Stimulated activated CD4-positive, alpha-beta T cell treated with anti-CD3 and anti-CD28 coated beads, Interleukin-15, amount 100 ng/mL, for 1 hour (primary cell): ENCODE results near the gene LGALS4.
"Not testable (repeated sequence)": the region's sequence is repeated elsewhere in the genome, so short reads cannot be mapped to it uniquely, and the experiment has no call there.

Source experiments
- DNase-seq, 2 donors: peaks; one replicate each; pipeline ENCODE4 v3.0.0-alpha.2; 2020; ENCODE audit warnings: low read depth in 1 of 2, low spot score in 1 of 2

LGALS4 gene

DNA sequence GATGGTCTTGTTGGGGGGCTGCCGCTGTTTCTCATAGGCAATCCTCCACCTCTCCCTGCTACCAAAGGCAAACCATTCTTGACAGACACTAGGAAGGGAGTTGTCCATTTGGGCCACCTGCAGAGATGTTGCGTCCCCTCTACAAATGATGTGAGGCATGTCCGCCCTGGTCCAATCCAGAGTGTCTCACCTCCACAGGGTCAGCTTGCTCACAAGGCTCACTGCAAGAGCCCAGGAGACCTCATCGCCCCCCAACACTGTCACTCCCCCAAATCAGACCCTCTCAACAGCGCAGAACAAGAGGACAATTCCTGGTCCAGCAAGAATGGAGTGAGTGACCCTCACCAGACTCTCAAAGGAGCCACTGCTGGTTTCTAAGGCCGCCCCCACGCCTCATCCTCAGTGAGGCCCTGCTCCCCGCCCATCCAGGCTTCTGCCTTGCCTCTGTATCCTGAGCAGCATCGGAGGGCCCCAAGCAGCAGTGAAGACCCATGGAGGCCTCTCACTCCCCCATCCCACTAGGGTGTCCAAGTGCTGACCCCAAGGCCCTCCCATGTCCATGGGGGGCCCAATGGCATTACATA lies 30.5 kb upstream of the LGALS4 start:
- no peak for DNase-seq

DNA sequence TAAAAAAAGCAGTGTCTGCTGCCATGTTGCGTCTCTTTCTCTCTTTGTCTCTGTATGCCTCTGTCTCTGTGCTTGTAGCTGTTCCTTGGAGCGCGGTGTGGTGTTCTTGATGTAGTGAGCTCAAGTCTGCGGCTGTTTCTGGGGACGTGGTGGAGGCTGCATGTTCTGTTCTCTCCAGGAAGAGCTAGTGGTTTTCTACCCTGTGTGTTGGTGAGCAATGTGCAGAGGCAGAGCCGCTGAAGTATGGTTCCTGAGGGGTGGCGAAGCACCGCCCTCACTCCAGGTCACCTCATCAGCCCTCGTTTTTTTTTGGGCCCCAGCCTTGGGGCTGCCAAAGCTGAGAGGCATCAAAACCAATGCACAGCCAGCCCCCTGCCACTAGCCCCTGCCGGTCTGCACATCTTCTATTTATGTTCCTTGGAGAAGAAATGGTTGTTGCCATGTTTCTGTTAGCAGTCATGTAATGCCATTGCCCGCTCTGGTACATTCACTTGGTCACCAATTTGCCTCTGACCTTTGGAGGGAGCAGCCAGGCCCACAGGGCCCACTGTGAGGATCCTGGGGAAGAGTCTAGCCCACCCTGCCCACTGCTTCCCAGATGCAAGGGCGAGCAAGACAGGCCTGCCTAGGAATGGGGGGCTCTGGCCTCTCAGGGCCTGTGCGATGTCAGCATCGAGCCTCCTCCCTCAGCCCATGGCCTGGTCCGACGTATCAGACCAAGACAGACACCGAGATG lies 29.9 kb upstream of the LGALS4 start:
- peak in 1 of 2 donors; percentile 26 for DNase-seq

DNA sequence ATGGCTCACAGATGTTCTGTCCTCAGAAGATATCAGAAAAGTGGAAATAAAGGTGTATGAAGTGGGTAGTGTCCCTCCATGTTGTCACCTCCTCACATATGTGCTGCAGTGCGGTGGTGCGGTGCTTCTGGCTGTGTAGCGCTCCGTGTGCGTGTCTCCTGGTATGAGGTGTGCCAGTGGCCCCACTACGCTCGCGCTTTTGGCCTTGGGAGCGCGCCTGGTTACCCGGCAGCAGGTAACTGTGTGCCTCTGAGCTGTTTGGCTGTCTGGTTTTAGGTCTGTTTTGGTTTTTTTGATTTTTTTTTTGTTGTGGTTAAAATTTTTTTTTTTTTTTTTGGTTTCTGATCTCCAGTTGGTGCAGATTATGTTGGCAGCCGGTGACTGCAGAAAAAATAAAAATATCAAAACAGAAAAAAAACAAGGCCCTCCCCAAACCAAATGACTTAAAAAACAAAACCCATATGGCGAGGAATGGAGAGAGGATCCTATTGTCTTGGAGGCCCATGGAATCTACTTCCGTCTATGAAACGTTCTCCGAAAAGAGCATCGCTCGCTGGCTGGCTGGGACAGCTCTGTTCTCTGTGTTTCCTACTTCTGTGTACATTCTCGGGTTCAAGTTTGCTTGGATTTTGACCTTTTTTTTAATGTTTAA lies 29.2 kb upstream of the LGALS4 start:
- DNase-seq = no peak

DNA sequence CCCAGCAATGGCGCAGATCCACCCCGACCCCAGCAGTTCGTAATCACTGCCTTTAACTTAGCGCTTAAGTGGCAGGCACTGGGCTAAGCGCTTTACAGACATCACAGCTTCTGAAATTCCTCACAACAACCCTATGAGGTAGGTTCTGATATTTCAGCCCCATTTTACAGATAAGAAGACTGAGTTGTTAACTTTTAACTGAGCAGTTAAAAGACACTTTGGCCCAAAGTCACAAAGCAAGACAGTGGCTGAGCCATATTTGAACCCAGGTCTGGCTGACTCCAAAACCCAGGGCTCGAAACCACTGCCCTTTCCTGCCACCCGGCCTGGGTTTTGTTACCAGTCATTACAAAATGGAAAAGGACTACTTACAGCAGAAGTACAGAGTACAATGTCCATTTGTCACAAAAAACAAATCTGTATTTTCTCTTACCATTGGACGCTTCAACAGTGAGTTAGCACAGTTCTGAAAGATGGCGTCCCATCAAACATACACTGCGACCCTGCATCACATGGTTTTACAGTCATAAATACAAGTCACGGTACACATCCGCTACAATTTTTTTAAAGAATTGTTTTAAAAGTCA lies 28.5 kb upstream of the LGALS4 start:
- no peak for DNase-seq

DNA sequence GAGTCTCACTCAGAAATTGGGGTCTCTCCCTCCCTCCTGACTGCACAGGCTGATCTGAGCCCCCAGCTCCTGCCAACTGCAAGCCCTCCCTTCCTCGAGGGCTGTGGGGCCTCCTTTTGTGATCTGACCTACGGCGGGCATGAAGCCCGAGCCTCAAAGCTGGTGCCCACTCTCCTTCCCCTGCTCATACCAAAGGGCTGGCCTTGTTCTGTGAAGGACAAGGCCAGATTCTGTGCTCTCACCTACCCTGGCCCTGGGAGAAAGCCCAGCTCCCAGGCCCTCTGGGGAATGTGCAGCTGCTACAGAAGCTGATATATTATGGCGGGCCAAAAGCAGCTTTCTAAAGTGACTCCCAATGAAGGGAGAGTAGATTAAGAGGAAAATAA lies 27.8 kb upstream of the LGALS4 start:
- no peak for DNase-seq

DNA sequence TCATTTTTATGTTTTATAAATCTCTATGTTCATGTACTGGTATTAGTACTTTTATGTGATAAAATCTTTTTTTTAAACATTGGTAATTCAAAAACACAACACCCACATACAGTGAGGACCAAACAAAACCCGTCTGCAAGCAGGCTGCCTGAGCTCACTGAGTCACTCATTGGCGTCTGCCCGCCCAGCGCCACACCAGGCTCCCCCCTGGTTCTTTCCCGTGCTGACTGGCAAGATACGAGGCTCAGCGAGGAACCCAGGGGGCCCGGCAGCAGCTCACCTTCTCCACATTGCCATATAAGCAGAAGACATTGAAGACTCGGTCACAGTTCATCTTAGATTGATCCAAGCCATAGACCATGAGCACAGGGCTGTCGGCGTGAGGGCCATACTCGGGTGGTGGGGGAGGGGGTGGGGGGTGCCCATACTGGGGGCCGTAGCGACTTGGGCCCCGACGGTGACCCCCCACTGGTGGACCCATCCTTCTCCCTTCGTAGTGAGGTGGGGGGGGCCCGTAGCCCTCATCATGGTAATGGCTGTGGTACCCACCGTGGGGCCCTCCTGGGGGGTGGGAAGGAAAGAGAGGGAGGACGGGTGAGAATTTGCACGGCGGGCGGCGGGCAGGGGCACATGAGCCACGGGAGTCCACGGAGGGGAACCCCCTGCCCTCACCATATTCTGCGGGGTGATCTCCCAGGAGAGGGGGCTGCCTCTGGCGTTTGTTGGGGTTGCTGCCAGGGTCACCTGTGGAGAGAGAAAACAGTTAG lies 27.3 kb upstream of the LGALS4 start:
- DNase-seq = no peak

DNA sequence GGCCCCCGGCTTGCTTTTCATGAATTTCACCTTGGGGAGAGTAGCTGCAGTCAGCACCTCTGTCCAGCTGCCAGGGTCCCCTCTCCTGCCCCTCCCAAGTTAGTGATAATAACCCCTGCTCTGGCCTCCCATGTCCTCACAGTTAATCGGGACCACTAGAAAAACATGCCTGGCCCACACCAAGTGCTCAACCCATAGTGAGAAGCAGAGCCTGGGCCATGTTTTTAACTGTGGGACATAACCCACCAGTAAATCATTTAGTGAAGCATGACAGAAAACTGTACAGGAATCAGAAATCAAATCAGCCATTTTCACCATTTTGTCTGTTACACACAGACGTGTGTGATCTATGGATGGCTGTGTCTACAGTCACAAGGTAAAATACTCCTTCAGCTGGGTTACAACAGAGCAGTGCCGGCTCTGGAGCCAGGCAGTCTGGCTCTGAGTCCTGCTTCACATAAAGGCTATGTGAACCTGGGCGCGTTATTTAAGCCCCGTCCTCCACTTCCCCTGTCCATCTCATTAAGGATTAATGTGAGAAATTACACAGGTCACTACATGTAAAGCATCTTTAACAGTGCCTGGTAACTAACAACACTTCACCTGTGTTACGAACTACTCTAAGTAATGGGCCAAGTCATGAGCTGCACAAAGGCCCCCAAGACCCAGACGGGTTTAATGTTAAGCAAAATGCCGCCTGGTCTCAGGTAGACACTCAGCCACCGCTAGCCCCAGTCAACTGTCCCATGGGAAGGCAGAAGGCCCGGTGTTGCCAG lies 26.4 kb upstream of the LGALS4 start:
- no peak for DNase-seq

DNA sequence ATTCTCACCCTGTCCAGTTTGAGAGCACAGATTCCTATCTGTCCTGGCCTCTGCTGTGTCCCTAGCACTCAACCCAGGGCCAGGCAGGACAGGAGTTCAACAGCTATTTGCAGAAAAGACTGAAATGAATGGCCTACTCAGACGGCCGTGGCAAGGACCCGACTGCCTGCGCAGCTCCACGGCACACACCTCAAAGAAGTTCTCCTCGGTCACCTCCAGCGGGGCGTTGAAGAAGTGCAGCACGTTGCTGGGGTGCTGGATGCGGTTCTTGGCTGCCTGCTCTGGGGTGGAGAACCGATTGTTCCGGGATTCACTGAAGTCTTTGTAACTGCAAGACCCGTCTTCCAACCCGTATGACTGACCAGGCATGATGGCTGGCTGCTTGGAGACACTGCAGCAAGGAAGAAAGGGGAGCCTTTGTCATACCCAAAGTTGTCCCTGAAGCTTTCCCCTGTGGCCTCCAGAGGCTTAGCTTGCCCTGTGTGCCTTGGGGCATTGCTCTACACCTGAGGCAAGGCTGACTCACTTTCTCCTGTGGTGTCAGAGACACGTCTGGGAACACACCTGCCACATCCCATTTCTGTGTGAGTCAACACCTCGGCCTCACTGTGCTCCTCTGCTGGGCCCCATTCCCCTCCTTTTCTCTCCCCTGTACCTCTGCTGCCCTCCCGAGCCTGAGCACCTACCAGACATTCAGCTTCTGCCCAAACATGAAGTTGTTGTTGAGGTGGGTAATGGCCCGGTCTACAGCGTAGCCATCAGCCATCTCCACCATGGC lies 25.7 kb upstream of the LGALS4 start:
- peak in 1 of 2 donors; percentile 29 for DNase-seq

DNA sequence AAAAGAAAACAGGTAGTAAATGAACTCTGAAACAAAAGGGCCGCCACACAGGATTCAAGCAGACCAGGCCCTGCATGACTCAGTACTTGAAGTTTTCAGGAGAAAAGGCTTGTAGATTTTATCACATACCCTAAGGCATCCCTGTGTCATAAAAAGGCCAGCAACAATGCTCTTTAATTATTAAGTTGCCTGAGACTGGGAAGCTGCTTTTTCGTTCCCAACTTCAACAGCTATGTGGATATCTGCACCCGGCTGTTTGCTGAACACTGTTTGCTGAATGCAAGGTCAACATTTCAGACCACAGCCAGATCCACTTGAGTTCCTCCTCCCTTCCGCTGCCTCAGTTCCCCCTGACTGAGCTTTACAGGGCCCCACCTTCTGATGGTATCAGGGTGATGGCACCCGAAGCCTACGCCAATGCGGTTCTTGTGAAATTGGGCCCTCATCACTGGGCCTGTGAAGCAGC lies 24.9 kb upstream of the LGALS4 start:
- no peak for DNase-seq

DNA sequence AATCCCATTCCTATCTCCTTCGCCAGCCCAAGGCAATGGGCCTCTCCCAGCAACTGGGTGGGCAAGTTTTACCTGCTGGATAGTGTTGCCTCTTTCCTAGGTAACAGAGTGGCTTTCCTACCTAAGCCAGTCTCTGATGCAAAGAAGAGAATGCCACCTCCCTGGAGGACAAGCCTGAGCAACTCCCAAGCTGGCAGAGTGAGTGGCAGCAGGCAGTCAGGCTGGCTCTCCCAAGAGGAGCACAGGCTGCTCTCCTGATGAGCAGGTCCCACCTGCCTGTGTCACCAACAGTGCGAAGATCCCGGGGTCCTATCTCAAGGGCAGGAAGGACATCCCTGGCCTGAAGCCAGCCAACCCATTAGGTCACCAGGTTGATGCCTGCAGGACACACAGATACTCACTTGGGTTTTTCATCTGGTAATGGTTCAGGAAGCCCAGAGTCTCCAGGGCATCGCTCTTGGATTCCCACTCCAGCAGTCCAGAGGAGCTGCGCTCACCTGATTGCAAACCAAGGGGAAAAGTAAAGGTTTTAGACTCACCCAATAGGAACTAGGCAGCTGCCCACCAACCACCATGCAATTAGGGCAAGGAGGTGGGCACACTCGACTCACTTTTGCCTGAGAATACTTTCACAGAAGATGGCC lies 24.4 kb upstream of the LGALS4 start:
- DNase-seq = no peak

DNA sequence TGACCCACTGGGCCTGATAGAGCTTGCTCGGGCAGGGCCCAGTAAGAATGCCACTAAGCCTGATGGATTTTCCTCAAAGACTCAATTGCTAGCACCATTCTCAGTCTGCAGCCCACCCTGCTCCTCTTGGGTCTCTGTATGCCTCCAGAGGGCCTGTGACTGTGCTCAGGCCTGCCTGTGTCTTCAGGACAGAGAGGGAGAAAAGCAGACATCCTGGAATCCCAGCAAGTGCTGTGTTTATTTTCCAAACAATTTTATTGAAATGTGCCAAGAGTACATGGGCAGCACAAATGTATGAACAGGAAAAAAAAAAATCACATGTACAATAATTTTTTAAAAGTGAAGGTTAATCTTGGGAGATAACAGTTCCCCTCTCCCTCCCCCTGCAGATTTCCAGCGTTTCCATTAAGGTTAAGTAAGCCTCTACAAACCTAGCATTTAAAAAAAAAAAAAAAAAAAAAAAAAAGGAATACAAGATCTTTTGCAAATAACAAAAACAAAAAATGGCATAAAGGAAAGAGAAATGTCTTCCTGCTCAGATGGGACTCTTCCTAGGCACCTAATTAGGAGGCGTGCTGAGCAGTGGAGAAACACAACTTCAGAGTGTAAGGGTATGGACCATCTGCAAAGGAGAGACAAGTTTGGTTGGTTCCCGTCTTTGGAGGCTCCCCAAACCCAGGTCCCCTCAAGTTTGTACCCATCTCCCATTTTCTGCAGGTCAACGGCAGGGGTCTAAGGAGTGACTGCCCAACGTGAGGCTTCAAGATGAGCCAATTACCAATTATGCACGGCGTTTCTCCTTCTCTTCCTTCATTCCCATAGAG lies 23.6 kb upstream of the LGALS4 start:
- DNase-seq = no peak

DNA sequence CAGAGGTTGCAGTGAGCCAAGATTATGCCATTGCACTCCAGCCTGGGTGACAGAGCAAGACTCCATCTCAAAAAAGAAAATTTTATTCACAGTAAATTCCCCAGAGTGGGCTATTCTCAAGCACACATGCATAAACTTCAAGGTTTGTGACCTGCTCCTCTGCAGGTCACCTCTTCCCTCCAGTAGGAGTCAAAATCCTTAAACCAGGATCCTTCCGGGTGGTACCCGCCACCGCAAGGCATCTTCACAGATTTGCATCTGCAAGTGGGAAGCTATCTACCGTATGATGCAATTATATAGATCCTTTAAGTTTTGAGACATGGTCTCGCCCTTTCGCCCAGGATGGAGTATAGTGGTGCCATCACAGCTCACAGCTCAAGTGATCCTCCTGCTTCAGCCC lies 21.8 kb upstream of the LGALS4 start:
- no peak for DNase-seq

DNA sequence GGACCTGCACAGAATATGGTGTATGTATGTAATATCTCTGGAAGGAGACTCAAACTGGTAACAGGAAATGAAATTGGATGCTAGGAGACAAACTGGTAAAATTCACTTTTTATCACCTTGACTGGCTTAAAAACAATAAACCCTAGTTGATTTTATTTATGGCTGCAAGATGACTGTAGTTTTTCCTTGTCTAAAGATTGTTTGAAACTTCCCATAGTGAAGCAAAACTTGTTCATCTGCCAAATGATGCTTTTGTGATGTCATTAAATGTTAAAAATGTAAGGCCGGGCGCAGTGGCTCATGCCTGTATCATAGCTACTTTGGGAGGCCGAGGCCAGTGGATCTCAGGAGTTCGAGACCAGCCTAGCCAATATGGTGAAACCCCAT lies 21.4 kb upstream of the LGALS4 start:
- no peak for DNase-seq

DNA sequence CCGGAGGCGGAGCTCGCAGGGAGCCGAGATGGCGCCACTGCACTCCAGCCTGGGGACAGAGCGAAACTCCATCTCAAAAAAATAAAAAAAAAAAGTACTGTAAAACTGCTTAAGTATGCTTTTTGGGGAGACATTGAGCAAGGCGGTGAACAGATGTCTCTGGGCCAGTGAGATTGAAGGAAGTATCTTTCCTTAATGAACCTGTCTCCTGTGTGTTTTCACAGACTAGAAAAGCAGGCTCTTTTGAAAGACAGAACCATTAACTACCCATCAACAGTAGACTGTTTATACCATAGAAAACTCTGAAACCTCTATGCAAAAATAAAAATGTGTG lies 20.3 kb upstream of the LGALS4 start:
- DNase-seq = no peak

DNA sequence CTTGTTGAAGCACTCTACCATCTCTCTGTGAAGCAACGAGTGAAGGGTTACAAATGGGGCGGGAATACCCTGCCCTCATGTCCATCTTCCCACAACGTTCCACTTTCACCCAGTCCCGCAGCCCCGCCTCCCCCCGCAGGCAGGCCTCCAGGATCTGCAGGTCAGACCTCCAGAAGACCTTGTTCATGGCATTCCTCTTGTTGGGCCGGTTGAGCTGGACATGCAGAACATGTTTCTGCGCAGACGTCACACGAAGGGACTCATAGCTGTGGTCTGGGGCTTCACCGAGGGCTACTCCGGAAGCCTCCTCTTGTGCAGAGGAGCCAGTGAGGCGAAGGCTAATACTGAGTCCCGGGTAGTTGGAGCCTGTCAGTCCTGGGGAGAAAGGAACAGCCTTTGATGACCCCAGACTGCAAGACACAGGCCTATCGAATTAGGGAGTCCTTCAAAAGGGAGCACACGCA lies 18.4 kb upstream of the LGALS4 start:
- DNase-seq = no peak

DNA sequence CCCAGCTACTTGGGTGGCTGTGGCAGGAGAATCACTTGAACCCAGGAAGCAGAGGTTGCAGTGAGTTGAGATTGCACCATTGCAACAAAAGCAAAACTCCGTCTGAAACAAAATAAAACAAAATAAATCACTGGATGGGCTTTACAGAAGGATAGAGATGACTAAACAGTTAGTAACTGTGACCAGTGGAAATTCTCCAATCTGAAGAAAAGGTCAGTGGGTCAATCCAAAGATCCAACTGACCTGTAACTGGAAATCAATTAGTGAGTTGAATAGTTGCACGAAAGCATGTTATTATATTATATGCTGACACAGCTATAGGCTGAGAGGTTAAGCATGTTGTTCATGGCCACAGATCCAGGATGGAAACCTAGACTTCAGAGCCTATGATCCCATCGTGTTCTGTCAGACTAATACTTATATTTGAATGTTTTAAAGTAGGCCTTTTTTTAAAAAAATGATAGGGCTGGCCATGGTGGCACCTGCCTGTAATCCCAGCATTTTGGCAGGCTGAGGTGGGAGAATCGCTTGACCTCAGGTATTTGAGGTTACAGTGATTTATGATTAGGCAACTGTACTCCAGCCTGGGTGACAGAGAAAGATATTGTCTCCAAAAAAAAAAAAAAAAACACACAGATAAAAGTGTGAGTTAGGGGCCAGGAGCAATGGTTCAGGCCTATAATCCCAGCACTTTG lies 17.4 kb upstream of the LGALS4 start:
- DNase-seq = no peak

DNA sequence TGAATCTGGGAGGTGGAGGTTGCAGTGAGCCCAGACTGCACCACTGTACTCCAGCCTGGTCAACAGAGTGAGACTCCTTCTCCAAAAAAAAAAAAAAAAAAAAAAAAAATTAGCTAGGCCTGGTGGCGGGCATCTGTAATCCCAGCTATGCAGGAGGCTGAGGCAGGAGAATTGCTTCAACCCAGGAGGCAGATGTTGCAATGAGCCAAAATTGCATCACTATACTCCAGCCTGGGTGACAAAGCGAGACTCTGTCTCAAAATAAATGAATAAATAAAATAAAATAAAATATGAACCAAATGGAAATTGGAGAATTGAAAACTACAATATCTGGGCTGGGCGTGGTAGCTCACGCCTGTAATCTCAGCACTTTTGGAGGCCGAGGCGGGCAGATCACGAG lies 16.5 kb upstream of the LGALS4 start:
- DNase-seq = not testable (repeated sequence)
